ENCODE measurements around the gene KATNB1.

Gene KATNB1, protein sequence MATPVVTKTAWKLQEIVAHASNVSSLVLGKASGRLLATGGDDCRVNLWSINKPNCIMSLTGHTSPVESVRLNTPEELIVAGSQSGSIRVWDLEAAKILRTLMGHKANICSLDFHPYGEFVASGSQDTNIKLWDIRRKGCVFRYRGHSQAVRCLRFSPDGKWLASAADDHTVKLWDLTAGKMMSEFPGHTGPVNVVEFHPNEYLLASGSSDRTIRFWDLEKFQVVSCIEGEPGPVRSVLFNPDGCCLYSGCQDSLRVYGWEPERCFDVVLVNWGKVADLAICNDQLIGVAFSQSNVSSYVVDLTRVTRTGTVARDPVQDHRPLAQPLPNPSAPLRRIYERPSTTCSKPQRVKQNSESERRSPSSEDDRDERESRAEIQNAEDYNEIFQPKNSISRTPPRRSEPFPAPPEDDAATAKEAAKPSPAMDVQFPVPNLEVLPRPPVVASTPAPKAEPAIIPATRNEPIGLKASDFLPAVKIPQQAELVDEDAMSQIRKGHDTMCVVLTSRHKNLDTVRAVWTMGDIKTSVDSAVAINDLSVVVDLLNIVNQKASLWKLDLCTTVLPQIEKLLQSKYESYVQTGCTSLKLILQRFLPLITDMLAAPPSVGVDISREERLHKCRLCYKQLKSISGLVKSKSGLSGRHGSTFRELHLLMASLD

DNA sequence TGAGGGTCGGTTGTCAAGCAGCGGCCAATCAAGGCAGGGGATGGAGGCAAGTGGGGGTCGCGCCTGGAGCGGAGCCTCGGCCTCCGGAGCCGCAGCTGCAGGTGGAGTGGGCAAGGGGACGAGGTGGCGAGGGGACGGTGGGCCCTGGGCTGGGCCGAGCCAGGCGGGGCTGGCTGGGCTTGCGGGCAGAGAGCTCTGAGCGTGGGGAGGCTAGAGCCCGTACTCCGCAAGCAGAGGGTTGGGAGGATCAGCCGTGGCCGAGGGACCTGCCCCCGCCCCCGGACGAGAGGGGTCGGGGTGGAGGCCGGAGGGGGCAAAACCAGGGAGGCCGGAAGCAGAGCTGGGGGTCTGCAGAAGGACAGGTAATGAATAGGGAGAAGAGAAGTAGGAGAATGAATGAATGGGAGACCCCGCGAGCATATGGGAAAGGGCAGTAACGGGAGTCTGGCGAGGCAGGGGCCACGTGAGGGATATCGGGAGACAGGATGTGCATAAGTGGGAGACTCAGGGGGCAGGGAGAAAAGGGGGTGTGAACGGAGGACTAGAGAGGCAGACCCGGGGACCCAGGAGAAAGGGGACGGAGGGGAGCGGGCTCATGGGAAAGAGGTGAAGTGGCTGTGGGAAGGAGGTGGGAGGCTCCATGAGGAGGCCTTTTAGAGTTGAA is at the start of gene KATNB1:
TSS of gene KATNB1 (plus strand) at position 16 of the 664 bp plus-strand sequence. CDS start 1,474 bp downstream, outside the sequence.
- DNase-seq: no peak

DNA sequence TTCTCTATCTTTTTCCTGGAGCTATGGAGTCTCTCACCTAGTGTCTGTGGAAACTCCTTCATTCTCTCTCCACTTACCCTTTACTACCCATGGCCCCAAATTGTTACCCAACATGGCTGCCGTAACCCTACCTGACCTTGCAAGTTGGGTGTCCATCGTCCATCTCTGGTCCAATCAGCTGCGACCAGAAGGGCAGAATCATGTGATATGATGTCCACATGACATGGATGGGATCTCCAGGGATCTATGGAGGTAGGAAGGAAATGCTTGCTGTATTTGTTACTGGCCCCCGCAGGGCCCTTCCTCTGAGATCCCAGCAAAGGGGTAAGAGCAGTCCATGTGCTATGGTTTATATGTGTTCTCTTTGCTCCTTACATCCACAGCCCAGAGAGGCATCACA is 49.0 kb upstream of the KATNB1 start:
- no peak for DNase-seq

DNA sequence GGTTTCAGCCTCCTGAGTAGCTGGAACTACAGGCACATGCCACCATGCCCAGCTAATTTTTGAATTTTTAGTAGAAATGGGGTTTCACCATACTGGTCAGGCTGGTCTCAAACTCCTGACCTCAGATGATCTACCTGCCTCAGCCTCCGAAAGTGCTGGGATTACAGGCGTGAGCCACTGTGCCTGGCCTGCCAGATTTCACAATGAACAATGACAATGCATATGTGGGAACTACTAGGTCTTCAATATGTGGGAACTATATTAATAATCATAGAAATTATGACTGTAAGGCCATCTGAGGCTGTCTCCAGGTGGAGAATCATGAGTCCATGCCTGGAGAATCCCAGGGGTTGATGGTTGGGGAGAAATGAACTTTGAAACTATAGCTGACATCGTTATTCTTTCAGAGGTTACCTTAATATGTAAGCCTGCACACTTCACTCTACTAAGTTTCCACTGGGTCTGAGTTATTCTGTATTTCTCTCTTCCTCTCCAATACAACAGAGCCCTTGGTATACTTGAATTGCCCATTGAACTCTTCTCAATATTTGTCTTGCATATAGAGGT is 48.1 kb upstream of the KATNB1 start:
- no peak for DNase-seq

DNA sequence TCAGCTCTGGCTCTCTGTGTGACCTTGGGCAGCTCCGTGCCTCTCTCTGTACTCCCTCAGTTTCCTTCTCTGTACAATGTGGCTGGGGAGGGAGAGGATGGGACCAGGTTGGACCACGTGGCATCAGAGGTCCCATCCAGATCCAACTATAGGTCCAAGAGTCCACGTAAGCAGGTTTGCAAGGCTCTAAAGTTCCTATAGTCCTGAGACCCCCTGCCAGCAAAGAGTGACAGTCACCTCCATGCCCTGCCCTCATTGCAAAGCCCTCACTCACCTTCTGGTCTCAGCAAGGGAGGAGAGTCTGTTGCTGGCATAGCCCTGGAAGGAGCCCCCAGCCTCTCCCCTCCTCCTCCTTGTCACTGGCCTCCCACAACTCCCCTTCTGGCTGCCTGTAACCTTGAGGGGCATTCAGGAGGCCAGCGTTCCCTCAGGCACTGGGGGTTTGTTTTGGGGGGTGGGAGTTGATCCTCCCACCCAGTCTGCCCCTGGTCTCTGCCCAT is 47.0 kb upstream of the KATNB1 start:
- no peak for DNase-seq

DNA sequence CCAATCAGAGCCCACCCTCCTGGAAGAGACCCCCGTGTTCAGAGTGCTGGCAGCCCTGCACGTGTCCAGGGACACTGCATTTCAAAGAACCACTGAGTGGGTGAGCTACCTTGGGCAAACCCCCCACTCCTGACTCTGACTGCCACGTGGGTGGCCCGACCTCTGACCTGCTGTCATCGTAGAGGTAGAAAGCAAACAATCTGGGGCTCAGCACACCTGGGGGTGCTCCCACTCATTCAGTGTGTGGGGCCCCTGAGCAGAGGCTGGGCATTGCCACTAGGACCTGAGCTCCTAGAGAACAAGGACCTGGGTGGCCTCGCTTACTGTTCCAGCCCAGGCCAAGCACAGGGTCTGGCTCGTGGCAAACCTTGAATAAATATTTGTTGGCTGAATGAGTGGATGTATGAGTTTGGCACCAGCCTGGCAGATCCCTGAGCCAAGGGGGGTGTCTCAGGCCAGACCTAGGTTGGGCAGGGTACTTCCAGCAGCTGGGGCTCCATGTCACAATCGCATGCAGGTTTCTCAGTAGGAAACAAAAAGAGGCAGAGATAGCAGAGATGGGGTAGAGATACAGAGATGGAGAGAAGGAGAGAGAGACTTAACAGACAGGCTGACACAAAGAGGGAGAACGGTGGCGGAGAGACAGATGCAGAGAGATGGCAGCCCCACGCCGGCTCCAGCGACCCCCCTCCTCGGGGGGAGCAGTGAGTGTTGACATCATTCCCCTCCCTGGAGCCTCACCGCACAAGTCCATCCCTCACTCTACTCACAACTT is 46.4 kb upstream of the KATNB1 start:
- no peak for DNase-seq

DNA sequence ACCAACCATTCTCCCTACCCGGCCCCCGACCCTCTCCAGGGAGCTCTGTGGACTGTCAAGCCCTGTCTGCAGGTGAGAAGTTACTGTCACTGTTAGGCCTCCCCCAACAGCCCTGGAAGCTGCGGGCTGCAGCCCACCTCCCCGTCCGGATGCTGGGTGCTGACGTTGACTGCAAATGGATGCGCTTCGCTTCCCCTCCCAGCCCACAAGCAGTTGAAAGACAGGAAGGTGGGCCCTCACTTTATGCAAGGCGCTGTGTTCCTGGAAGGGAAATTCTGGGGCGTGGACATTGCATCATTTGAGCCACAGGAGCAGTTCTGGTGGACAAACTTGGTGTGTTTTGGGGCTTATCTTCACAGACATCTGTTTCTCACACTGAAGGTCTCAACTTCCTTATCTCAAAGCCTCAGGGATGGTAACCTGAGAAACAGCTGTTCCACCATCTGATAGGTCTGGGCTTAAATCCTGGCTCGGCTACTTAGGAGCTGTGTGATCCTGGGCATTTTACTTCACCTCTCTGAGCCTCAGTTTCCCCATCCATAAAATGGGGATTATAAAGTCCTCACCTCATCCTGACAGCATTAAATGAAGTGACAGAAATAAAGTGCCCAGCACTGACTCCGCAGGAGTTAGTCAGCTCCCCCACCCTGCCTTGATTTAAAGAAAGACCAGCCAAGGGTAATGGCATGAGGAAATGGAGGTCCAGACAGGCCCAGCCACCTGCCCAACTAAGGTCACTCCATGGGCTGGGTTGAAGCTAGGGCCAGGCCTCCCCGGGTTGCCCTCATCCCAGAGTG is 45.6 kb upstream of the KATNB1 start:
- no peak for DNase-seq

DNA sequence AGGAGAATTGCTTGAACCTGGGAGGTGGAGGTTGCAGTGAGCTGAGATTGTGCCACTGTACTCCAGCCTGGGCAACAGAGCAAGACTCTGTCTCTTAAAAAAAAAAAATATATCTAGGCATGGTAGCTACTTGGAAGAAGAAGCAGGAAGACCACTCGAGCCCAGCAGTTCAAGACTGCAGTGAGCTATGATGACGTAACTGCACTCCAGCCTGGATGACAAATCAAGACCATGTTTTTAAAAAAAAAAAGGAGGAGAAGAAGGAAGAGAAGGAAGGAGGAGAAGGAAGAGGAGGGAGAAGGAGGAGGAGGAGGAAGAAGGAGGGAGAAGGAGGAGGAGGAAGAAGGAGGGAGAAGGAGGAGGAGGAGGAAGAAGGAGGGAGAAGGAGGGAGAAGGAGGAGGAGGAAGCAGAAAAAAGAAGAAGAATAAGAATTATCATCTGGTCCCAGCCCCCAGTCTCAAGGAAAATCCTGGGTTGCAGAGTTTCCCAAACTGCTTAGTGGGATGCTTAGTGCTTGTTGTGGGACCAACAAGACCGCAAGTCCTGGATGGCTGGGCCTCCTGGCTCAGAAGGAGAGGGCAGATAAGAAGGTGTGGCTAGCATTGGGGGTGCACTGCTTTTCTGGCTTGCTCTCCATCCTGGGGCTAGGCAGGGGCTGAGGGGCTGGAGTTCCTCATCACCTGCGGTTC is 44.6 kb upstream of the KATNB1 start:
- DNase-seq: no peak

DNA sequence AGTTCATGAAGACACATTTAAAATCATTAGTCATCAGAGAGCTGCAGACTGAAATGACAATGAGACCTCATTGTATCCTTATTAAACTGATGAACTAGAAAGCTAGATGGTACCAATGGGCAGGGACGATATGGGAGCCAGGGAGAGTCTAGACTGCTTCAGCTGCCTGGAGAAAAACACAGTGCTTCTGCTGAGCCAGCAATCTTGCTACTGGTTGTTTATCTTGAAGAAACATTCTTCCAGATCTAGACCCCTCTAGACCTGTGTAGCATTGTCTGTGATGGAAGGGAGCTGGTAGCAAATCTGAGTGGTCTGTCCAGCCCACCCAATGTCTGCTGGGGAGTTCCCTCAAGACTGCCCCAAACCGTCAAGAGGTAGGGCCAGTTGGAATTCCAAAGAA is 42.9 kb upstream of the KATNB1 start:
- no peak for DNase-seq

DNA sequence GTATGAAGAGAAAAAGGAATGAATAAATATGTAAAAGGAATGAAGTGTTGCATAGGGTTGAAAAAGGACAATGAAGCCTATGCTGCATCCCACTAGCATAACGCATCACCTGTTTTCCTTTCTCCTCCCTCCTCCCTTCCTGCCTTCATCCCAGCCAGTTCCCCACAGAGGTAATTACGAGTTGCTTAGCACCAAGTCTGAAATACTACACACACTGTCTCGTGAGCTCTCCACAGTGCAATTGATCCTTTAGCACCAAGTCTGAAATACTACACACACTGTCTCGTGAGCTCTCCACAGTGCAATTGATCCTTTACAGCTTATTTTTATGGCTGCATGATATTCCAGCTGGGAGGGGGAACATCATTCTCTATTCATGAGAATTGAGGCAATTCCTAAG is 42.0 kb upstream of the KATNB1 start:
- no peak for DNase-seq

DNA sequence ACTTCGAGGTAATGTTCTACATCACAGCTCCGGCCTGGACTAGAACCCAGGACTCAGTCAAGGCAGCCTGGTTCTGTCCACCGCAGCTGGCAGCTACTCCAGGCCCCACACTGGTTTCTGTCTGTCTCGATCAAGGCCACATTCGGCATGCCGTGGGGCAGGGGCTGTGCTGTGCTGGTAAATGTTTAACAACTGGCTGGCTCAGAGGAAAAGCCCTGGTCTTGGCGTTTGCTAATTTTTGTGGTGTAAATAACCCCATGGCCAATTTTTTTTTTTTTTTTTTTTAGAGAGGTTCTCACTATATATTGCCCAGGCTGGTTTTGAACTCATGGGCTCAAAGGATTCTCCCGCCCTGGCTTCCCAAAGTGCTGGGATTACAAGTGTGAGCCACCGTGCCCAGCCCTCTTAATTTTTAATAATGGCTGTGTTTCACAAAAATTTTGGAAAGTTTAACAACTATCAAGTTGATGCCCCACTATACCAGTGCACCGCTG is 41.3 kb upstream of the KATNB1 start:
- DNase-seq: no peak

DNA sequence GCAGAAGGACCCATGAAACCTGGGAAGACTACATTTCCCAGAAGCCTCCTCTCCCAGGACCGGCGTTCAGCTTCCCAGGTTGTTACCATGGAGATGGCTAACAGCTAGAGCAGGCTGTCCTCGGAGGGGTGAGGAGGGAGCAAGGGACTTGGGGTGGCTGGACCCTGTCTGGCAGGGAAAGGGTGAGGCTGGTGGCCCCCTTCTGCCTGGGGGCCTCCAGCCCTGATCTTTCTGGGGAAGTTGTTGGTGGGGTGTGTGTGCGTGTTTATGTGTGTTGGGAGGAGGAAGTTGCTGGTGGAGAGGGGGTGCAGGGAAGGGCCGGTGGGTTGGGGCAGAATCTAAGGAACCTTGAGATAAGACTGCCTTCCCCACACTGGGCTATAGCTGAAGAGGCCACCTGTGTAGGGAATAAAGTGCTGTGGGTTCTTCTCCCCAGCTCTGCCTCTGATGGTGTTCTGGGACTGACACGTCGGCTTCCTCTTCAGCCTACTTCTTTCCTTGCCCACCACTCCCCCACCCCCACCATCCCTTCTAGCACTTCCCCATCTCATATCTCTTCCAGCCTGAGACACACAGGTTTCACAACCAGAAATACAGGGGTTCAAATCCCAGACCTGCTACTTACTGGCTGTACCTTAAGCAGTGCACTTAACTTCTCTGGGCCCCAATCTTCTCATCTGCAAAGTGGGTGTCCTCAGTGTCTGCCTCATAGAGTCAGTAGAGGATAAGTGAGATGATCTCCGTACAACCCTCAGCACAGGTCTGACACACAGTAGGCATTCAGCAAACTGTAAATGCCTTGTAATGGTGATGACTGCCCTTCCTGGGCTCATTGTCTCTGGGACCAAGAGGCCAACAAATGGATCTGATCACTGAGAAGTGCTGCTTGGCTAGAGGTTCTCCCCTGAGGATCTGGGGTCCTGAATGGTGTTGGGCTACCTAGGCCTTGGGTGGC is 40.6 kb upstream of the KATNB1 start, which contains the start of gene DRC7:
TSS of gene DRC7 (plus strand) at position 82 of the 955 bp plus-strand sequence. CDS start 3,144 bp downstream, outside the sequence.
- no peak for DNase-seq

DNA sequence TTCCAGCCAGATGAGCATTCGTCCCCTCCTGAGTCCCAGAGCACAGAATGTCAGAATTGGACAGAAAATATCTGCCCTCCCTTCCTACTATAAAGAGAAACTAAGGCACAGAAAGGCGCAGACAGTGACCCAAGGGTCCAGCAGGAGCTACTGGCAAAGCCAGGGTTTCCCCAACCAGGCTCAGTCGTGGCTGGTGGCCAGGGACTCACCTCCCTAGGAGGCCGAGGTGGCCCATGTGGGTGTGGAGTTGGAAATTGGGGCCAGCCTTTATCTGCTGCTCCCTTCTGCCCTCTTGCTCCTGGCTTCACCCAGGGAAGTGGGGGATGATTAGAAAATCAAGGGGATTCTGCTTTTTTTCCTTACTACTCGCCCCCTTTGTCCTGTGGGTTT is 39.9 kb upstream of the KATNB1 start:
- no peak for DNase-seq

DNA sequence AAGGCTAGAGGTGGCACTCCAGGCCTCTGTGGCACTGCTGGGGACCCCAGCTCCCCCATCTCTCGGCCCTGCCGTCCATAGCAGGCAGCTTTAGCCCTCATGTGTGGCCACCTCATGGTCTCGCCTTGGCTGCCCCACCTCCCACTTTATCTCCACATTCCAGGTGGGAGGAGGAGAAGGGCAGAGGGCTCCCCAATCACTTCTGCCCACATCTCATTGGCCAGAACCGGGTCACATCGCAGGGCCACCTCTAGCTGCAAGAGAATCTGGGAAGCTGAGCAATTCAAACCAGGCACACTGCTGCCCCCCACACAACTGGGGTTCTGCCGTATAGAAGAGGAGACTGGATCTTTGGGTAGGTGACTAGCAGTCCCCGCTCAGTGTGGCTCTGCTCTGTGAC is 39.3 kb upstream of the KATNB1 start:
- DNase-seq: no peak

DNA sequence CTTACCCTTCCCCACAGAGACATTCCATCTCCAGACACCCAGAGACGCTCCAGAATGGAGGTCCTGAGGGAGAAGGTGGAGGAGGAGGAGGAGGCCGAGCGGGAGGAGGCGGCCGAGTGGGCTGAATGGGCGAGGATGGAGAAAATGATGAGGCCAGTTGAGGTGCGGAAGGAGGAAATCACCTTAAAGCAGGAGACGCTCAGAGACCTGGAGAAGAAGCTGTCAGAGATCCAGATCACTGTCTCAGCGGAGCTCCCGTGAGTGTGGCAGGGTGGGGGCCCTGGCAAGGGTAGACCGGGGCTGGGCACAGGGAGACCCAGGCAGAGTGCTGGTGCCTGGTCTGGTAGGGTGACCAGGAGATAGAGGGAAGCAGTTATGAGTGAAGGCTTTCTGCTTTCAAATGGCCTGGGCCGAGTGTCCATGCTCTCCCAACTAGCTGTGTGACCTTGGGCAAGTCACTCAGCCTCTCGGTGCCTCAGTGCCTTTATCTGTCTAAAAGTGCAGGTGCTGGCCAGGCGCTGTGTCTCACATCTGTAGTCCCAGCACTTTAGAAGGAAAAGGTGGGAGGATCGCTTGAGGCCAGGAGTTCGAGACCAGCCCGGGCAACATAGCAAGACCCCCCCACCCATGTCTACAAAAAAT is 37.6 kb upstream of the KATNB1 start:
- DNase-seq: no peak

DNA sequence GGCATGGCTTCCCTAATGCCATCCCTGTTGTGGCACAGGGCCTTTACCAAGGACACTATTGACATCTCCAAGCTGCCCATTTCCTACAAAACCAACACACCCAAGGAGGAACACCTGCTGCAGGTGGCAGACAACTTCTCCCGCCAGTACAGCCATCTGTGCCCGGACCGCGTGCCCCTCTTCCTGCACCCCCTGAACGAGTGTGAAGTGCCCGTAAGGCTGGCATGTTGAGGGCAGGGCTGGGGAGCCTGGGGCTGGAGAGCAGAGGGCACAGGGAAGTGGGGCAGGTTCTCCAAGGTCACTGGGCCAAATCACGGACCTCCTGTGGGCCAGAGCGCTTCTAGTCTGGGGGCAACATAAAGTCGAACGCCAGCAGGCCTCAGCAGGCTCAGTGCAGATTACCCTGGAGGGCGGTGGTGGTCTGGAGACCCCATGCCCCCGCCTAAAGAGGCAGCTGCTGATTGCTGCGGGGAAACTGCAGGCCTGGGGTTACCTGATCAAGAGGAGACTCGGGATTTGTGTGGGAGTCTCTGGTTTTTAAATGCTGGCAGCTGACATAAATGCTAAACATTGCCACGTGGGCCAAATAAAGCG is 36.7 kb upstream of the KATNB1 start:
- no peak for DNase-seq

DNA sequence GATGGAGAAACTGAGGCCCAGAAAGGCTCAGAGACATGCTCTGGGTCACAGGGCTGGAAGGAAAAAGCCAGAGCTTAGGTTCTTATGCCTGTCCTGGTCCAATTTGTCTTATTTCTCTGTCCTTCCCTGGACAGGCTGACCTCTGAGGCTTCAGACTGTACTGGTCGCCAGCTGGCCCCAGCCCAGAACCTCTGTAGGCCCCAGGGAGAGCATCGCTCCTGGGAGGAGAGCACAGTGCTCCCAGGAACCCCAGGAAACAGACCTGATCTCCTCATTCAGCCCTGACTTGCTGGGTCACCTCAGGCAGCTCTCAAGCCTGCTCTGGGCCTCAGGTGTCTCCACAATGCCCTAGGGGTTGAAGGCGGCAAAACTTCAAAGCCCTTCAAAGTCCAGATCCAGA is 36.1 kb upstream of the KATNB1 start:
- no peak for DNase-seq

DNA sequence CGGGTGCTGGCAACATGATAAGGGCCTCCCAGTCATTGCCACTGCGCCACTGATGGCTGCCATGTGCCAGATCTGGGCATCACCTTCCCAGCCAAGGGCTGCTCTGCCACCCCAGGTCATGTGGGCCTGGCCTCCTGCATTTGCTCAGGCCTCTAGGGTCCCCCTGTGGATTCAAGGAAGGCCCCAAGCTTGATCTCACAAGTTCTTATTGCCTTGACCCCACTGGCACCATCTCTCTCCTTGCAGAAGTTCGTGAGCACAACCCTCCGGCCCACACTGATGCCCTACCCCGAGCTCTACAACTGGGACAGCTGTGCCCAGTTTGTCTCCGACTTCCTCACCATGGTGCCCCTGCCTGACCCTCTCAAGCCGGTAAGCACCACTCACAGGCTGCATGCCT is 35.7 kb upstream of the KATNB1 start:
- no peak for DNase-seq

DNA sequence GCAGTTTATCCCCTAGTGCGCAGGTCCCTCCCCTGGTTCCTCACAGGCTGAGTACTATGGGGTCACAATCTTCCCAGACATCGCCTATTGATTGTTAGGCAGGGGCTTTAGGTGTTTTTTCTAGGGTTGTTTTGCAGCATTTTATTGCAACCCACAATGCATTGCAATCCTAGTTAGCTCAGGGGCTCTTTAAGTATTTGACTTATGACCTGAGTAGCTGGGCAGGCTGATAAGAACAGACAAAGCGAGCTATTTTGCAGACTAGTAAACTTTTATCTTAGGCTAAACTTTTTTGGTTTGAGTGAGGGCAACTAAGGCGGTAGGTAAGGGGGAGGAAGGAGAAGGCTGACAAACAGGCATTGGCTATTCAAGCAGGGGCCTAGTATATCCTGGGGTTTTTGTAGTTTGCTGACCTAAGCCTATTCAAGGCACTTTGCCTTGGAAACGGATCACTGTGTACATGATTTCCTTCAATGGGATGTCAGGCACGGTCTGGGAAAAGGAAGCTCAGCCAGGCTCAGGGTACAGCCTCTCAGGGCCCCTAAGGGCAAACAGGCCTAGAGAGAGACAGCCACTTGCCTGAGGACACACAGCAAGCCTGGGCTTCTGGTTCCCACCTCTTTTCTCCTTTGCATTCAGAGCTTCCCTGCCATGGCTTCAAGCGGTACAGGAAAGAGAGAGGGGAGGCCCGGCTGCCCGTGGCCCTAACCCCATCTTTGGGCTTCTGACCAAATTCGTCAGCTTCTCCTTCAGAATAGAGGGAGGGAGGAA is 34.6 kb upstream of the KATNB1 start:
- no peak for DNase-seq
